ENCODE measurements around the gene YIF1A. TPM values are rescaled to one million over a fixed set of nuclear protein-coding genes. Genes with fewer than 3 reads are reported as not detected.
A peak's percentile ranks its signal among the peaks of the same experiment; 100 is the strongest.

Gene YIF1A
- total RNA-seq, 4 donors from 2014 or later = 77.7 to 168 (median 118) TPM

- WGBS, 2 donors = 78 to 79% methylated on average over 11 to 12 of the region's 12 CpGs
- no peaks in the 10 kb centered on the region for H3K27me3 ChIP-seq
- peaks cover 7 to 40% of the 10 kb centered on the region in 2 donors for H3K4me1 ChIP-seq
- no peaks in the 10 kb centered on the region for H3K9me3 ChIP-seq
- H3K27ac ChIP-seq = no peak overlapping the region
- intact Hi-C loops (cut with DNase I) = no loop called here
- H3K4me3 ChIP-seq (replicated peaks in 1 of 3) = no peak overlapping the region
- no peak for DNase-seq
- TF ChIP-seq POLR2A (IDR thresholded peaks at IDR 0.05) = no peak
- TF ChIP-seq, protein P1, sequence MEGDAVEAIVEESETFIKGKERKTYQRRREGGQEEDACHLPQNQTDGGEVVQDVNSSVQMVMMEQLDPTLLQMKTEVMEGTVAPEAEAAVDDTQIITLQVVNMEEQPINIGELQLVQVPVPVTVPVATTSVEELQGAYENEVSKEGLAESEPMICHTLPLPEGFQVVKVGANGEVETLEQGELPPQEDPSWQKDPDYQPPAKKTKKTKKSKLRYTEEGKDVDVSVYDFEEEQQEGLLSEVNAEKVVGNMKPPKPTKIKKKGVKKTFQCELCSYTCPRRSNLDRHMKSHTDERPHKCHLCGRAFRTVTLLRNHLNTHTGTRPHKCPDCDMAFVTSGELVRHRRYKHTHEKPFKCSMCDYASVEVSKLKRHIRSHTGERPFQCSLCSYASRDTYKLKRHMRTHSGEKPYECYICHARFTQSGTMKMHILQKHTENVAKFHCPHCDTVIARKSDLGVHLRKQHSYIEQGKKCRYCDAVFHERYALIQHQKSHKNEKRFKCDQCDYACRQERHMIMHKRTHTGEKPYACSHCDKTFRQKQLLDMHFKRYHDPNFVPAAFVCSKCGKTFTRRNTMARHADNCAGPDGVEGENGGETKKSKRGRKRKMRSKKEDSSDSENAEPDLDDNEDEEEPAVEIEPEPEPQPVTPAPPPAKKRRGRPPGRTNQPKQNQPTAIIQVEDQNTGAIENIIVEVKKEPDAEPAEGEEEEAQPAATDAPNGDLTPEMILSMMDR (IDR thresholded peaks at IDR 0.05) = no peak
- H3K36me3 ChIP-seq = no peaks in the 10 kb centered on the region
Observed at GRCh38 chr11:66331542-66332370, 42.8 kb upstream of the YIF1A start.

GRCh38 chr11:66330931-66331330 is 42.0 kb upstream of the YIF1A start:
- Histone ChIP-seq H3K4me3 (replicated peaks in 1 of 3) (no peak overlapping the region), H3K36me3 (no peaks in the 10 kb centered on the region), H3K4me1 (peaks cover 0 to 39% of the 10 kb centered on the region in 2 donors), H3K27ac (no peak overlapping the region), H3K9me3 (no peaks in the 10 kb centered on the region), H3K27me3 (no peaks in the 10 kb centered on the region)
- no peak for TF ChIP-seq POLR2A (IDR thresholded peaks at IDR 0.05)
- TF ChIP-seq, protein P1 (IDR thresholded peaks at IDR 0.05) = no peak
- intact Hi-C loops (cut with DNase I) = no loop called here
- WGBS, 2 donors = 43 to 64% methylated on average over 7 of the region's 10 CpGs
- no peak for DNase-seq

DNA sequence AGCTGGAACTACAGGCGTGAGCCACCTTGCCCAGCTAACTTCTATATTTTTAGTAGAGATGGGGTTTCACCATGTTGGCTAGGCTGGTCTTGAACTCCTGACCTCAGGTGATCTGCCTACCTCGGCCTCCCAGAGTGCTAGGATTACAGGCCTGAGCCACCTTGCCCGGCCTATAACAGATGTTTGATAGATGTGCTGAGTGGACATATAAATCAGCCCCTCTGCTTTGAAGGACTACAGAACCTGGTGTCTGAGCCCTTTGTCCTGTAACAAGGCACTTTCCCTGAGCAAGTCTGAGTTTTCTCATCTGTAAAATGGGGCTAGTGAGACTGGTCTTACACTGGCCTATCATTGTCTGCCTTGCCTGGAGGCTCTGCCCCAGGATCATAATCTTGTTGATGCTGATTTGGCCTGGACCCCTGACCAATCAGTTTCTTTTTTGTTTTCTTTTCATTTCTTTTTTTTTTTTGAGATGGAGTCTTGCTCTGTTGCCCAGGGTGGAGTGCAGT is 40.3 kb upstream of the YIF1A start:
- no peaks in the 10 kb centered on the region for H3K27me3 ChIP-seq
- H3K4me1 ChIP-seq = peaks cover 0 to 28% of the 10 kb centered on the region in 2 donors
- WGBS, 2 donors = 84% methylated on average over 3 of the region's 3 CpGs
- H3K27ac ChIP-seq = no peak overlapping the region
- no peaks in the 10 kb centered on the region for H3K36me3 ChIP-seq
- TF ChIP-seq, protein P1 (IDR thresholded peaks at IDR 0.05) = no peak
- TF ChIP-seq POLR2A (IDR thresholded peaks at IDR 0.05) = no peak
- no peak overlapping the region for H3K4me3 ChIP-seq (replicated peaks in 1 of 3)
- intact Hi-C loops (cut with DNase I) = no loop called here
- no peaks in the 10 kb centered on the region for H3K9me3 ChIP-seq
- no peak for DNase-seq

DNA sequence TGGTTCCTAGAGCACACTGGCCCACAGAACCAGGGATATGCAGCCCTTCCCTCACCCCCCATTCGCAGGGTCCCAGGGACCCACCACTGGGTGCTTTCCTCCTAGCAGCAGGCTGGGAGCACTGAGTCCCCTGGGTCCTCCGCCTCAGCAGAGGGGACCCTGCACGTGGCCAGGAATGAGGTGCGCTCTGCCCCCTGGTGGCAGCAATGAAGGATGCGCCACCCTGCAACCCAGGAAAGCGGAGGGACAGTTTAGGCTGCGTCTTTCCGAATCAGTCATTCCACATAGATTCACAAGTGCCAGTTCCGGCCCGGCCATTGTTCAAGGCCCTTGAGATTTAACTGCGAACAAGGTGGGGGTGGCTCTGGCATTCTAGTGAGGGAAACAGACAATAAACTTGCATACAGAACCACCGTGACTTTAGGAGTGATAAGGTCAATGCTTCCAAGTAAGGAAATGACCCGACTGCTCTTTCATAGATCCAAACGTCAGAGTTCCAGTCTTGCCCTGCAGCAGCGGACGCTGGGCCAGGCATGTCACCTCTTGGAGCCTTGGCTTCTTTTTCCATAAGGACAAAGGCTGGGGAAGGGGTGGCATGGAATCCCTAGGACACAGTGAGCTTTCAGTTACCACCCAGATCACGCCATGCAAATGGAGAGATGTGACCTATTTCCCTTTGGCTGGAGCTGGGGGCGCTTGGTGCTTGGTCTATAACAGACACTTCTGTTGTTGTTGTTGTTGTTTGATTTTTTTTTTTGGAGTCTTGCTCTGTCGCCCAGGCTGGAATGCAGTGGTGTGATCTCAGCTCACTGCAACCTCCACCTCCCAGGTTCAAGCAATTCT is 39.6 kb upstream of the YIF1A start:
- Histone ChIP-seq H3K36me3 (no peaks in the 10 kb centered on the region), H3K9me3 (no peaks in the 10 kb centered on the region), H3K4me3 (replicated peaks in 1 of 3) (no peak overlapping the region), H3K27me3 (no peaks in the 10 kb centered on the region), H3K4me1 (peaks cover 0 to 28% of the 10 kb centered on the region in 2 donors), H3K27ac (no peak overlapping the region)
- DNase-seq = peak; percentile 67
- intact Hi-C loops (cut with DNase I) = no loop called here
- 19 to 20% methylated on average over 12 to 19 of the region's 19 CpGs for WGBS, 2 donors
- no peak for TF ChIP-seq POLR2A (IDR thresholded peaks at IDR 0.05)
- TF ChIP-seq, protein P1 (IDR thresholded peaks at IDR 0.05) = peak; percentile 82 to 98 (median 90)
